DND-41 (cell line): ENCODE results near the gene AP3D1.

Source experiments
- ATAC-seq: fragments of 200-7000 bp; cut with Tn5 transposase; 3 replicates; pipeline ENCODE4 v1.9.1; 2021; ENCODE audit warnings: low read depth; ENCODE audit not compliant: insufficient read depth
- DNase-seq: peaks from one replicate; pipeline ENCODE4 v3.0.0-alpha.2; 2020
- H2AFZ ChIP-seq: 2 replicates; pipeline ENCODE4 v1.6.0; 2012; ENCODE audit warnings: low read depth, low read length
- H3K27ac ChIP-seq: 2 replicates; pipeline ENCODE4 v1.5.1; 2012; ENCODE audit warnings: low read length, inconsistent platforms
- H3K27me3 ChIP-seq: fragments of 200-600 bp; sonication (generic); 2 replicates; pipeline ENCODE4 v1.6.0; 2012; ENCODE audit warnings: low read length, mild to moderate bottlenecking, inconsistent platforms; ENCODE audit not compliant: insufficient read depth, poor library complexity
- H3K36me3 ChIP-seq: 2 replicates; pipeline ENCODE4 v1.5.1; 2012; ENCODE audit warnings: low read length, inconsistent platforms; ENCODE audit not compliant: insufficient read depth
- H3K4me1 ChIP-seq: 2 replicates; pipeline ENCODE4 v1.5.1; 2012; ENCODE audit warnings: mild to moderate bottlenecking, low read length; ENCODE audit not compliant: insufficient read depth
- H3K4me2 ChIP-seq: 2 replicates; pipeline ENCODE4 v1.6.0; 2012; ENCODE audit warnings: mild to moderate bottlenecking, moderate library complexity, low read length, inconsistent platforms; ENCODE audit not compliant: insufficient read depth
- H3K4me3 ChIP-seq, 2 experiments: fragments of 200-600 bp in 1 of 2; shearing (Covaris generic) in 1 of 2; 2 replicates each; pipeline ENCODE4 v1.5.1; 2012 to 2016; ENCODE audit warnings: inconsistent platforms in 2 of 2, low read length in 2 of 2, mild to moderate bottlenecking in 2 of 2, low read depth in 1 of 2, moderate library complexity in 1 of 2
- H3K79me2 ChIP-seq: 2 replicates; pipeline ENCODE4 v1.6.0; 2012; ENCODE audit warnings: low read length, inconsistent platforms; ENCODE audit not compliant: insufficient read depth
- H3K9ac ChIP-seq: 2 replicates; pipeline ENCODE4 v1.6.0; 2012; ENCODE audit warnings: low read depth, mild to moderate bottlenecking, inconsistent platforms, low read length, moderate library complexity
- H3K9me3 ChIP-seq: 2 replicates; pipeline ENCODE4 v1.5.1; 2012; ENCODE audit warnings: low read length, moderate library complexity, mild to moderate bottlenecking, inconsistent platforms; ENCODE audit not compliant: insufficient read depth, severe bottlenecking
- H4K20me1 ChIP-seq: 2 replicates; pipeline ENCODE4 v1.6.0; 2012; ENCODE audit warnings: low read length; ENCODE audit not compliant: insufficient read depth
- EZH2 ChIP-seq: IDR thresholded peaks from 3 replicates; pipeline ENCODE4 v1.6.1; 2012; ENCODE audit warnings: borderline replicate concordance, low read depth, mild to moderate bottlenecking, moderate library complexity, low read length, inconsistent platforms; ENCODE audit not compliant: severe bottlenecking
- TF ChIP-seq, protein P1 (sequence below): IDR thresholded peaks from 2 replicates; pipeline ENCODE4 v1.5.1; 2012; ENCODE audit warnings: borderline replicate concordance, low read length, moderate library complexity, mild to moderate bottlenecking; ENCODE audit not compliant: poor library complexity, severe bottlenecking; ENCODE audit errors: extremely low read depth

Gene AP3D1

DNA sequence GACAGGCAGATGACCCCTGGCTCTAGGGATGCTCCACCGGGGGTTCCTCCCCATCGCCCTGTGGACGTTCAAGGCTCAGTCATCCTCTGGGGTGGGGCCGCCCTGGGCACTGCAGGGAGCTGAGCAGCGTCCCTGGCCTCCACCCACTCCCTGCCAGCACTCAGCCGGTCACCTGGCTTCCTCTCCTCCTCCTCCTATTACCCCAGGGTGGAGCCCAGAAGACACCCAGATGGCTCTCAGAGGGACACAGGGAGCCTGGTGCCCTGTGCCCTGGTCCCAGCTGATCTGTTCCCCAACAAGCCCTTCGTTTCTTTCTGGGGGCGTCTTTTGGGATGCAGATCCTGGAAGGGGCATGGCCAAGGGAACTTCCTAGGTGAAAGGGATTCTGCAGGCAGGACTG lies 96.6 kb downstream of the AP3D1 start:
- TF ChIP-seq EZH2, result no peak
- TF ChIP-seq, protein P1, sequence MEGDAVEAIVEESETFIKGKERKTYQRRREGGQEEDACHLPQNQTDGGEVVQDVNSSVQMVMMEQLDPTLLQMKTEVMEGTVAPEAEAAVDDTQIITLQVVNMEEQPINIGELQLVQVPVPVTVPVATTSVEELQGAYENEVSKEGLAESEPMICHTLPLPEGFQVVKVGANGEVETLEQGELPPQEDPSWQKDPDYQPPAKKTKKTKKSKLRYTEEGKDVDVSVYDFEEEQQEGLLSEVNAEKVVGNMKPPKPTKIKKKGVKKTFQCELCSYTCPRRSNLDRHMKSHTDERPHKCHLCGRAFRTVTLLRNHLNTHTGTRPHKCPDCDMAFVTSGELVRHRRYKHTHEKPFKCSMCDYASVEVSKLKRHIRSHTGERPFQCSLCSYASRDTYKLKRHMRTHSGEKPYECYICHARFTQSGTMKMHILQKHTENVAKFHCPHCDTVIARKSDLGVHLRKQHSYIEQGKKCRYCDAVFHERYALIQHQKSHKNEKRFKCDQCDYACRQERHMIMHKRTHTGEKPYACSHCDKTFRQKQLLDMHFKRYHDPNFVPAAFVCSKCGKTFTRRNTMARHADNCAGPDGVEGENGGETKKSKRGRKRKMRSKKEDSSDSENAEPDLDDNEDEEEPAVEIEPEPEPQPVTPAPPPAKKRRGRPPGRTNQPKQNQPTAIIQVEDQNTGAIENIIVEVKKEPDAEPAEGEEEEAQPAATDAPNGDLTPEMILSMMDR, result no peak
- H4K20me1 ChIP-seq, result peaks cover 9% of the 10 kb centered on the region

DNA sequence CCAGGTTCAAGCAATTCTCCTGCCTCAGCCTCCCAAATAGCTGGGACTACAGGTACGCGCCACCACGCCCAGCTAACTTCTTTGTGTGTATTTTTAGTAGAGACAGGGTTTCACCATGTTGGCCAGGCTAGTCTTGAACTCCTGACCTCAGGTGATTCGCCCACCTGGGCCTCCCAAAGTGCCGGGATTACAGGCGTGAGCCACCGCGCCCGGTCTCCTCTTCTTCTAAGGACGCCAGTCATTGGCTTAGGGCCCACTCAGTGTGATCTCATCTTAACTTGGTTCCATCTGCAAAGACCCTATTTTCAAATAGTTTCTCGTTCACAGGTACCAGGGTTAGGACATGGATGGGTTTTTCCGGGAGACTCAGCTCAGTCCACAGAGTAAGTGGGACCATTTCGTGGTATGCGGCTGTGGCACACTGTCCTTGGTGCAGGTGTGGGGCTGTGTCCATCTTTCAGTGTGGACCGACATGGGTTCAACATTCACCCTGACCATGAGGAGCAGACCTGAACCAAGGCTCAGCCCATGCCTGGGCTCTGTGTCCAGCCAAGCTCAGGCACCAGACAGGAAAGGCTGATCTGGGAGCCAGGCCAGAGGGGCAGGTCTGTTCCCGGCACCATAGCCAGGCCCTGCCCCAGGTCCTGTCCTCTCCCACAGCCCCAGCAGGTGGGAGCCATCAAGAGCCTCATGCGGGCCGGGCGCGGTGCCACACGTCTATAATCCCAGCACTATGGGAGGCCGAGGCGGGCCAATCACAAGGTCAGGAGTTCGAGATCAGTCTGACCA lies 97.6 kb downstream of the AP3D1 start:
- peaks cover 11% of the 10 kb centered on the region; the same call in 1 of the 2 replicates for H3K36me3 ChIP-seq
- H4K20me1 ChIP-seq, result peaks cover 19% of the 10 kb centered on the region
- peaks cover 22% of the 10 kb centered on the region for H3K79me2 ChIP-seq
- DNase-seq (no peak), ATAC-seq (no peak)
- peaks cover 46% of the 10 kb centered on the region for H3K4me1 ChIP-seq
- no peak overlapping the region for H2AFZ ChIP-seq
- no peak overlapping the region for H3K4me2 ChIP-seq
- no peaks in the 10 kb centered on the region for H3K27me3 ChIP-seq
- H3K4me3 ChIP-seq, result no peak overlapping the region
- H3K27ac ChIP-seq, result no peak overlapping the region
- no peak overlapping the region for H3K9ac ChIP-seq
- TF ChIP-seq, protein P1, result no peak
- no peak for TF ChIP-seq EZH2
- no peaks in the 10 kb centered on the region for H3K9me3 ChIP-seq

More for the DNA sequence above, 96.6 kb downstream of the AP3D1 start:
- H3K9ac ChIP-seq, result no peak overlapping the region
- no peak overlapping the region for H3K4me3 ChIP-seq
- no peak for ATAC-seq
- no peaks in the 10 kb centered on the region for H3K27me3 ChIP-seq
- H3K79me2 ChIP-seq, result peaks cover 12% of the 10 kb centered on the region
- peaks cover 1% of the 10 kb centered on the region; the same call in 1 of the 2 replicates for H3K36me3 ChIP-seq
- H2AFZ ChIP-seq, result no peak overlapping the region
- H3K4me1 ChIP-seq, result peaks cover 42% of the 10 kb centered on the region
- H3K9me3 ChIP-seq, result no peaks in the 10 kb centered on the region
- H3K4me2 ChIP-seq, result no peak overlapping the region
- no peak for DNase-seq
- no peak overlapping the region for H3K27ac ChIP-seq

DNA sequence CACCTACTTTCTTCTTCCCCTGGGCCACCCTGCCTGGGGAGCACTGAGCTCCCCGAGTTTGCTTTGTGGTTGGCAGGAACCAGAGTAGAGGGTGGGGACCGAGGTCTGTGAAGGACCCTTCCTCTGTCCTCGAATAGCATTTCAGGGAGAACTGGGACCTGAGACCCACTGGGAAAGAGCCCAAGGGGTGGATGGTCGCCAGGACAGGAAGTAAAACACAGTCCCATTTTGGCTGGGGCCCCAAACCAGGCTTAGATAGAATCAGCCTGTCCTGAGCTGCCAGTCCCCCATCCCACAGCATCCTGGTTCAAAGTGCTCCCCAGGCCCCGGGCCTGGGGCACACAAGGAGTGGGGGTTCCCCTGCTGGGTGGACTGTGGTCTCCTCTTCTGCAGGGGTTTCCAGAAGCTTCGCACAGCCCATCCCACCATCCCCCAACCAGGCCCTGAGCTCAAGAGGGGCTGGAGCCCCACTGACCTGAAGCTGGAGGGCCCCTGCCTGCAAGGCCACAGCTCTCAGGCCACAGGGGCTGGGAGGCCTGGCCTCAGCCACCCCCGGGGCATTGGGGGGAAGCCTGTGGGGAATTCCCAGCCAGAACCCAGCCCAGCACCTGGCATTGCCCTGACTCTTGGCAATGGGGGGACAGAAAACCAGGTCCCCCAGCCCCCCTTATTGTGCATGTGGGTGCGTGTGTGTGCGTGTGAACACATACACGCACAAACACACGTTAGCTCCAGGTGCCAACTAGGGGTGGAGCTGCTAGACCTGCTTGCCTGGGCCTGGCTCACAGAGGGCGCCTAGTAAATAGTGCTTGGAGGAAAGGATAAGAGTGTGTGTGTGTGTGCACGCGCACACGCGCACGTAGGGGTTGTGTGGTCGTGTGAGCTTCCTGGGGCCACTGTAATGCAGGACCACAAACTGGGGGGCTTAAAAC lies 99.3 kb downstream of the AP3D1 start:
- ATAC-seq, result no peak
- H3K27me3 ChIP-seq, result no peaks in the 10 kb centered on the region
- TF ChIP-seq, protein P1, result no peak
- no peak for TF ChIP-seq EZH2
- H3K27ac ChIP-seq, result peak overlapping the region; percentile 82
- peak overlapping the region; percentile 85 for H2AFZ ChIP-seq
- peak overlapping the region; percentile 91 for H3K9ac ChIP-seq
- no peaks in the 10 kb centered on the region for H3K9me3 ChIP-seq
- DNase-seq, result peak; percentile 44
- H3K79me2 ChIP-seq, result peaks cover 40% of the 10 kb centered on the region
- H3K4me3 ChIP-seq, result peak overlapping the region; percentile 20 to 89; a peak in 3 of 4 replicates
- H3K4me2 ChIP-seq, result peak overlapping the region; percentile 96
- H4K20me1 ChIP-seq, result peaks cover 36% of the 10 kb centered on the region
- H3K36me3 ChIP-seq, result peaks cover 28% of the 10 kb centered on the region; the same call in 1 of the 2 replicates
- H3K4me1 ChIP-seq, result peaks cover 59% of the 10 kb centered on the region
